Kidney (tissue), 14 donors: Measurements from ENCODE around the gene COL5A3. TPM values are rescaled to one million over a fixed set of nuclear protein-coding genes. Genes with fewer than 3 reads are reported as not detected.

Source experiments
- DNase-seq, 5 donors: peaks; one replicate each; pipeline ENCODE4 v3.0.0-alpha.2; 2013 to 2020
- FAIRE-seq: peaks from 2 replicates; lab custom pipeline; 2012; peaks lifted over from hg19 to GRCh38; lab: Jason Lieb, UNC
- H3K27ac ChIP-seq, 2 donors: one replicate each; pipeline ENCODE4 v1.7.0; 2013; ENCODE audit warnings: low read depth in 2 of 2, low read length in 2 of 2, inconsistent platforms in 1 of 2
- H3K27me3 ChIP-seq: one replicate; pipeline ENCODE4 v1.7.1; 2013; ENCODE audit warnings: low read length, inconsistent platforms; ENCODE audit not compliant: control insufficient read depth, insufficient read depth
- H3K36me3 ChIP-seq, 3 donors: one replicate each; pipeline versions ENCODE4 v1.7.0 to v1.7.1; 2013; ENCODE audit warnings: low read length in 3 of 3, control low read depth in 1 of 3, inconsistent platforms in 1 of 3; ENCODE audit not compliant: insufficient read depth in 3 of 3, control insufficient read depth in 2 of 3
- H3K4me1 ChIP-seq, 3 donors: one replicate each; pipeline versions ENCODE4 v1.7.0 to v1.7.1; 2013; ENCODE audit warnings: low read length in 3 of 3, inconsistent platforms in 1 of 3, low read depth in 1 of 3; ENCODE audit not compliant: control insufficient read depth in 2 of 3, insufficient read depth in 2 of 3
- H3K4me3 ChIP-seq, 3 donors: one replicate each; pipeline versions ENCODE4 v1.7.0 to v1.8.1; 2013; ENCODE audit warnings: low read length in 3 of 3, control low read depth in 1 of 3, inconsistent platforms in 1 of 3
- H3K9ac ChIP-seq, 3 donors: one replicate each; pipeline versions ENCODE4 v1.7.0 to v1.7.1; 2013; ENCODE audit warnings: low read length in 3 of 3, control low read depth in 1 of 3, inconsistent platforms in 1 of 3
- H3K9me3 ChIP-seq, 3 donors: one replicate each; pipeline versions ENCODE4 v1.7.0 to v1.7.1; 2013; ENCODE audit warnings: low read length in 3 of 3, control low read depth in 1 of 3, inconsistent platforms in 1 of 3; ENCODE audit not compliant: control insufficient read depth in 2 of 3, insufficient read depth in 1 of 3
- CTCF ChIP-seq: IDR thresholded peaks from 3 replicates; pipeline ENCODE4 v1.5.1; 2012; ENCODE audit warnings: mild to moderate bottlenecking, moderate library complexity, borderline replicate concordance; ENCODE audit not compliant: insufficient read depth; ENCODE audit errors: extremely low read depth
- intact Hi-C: fragments of 100-400 bp; cut with DNase I; formaldehyde crosslinking; loops from one replicate; pipeline ENCODE4 v1.11.1; 2022
- polyA plus RNA-seq: library from polyadenylated mRNA; stranded (reverse); fragments of 350-450 nt; fragmentation: Illumina TruSeq; extraction: RNeasy Lipid Tissue Mini Kit (QIAGEN cat#74804); gene quantifications from one replicate; pipeline ENCODE4 v1.2.3, GENCODE V29; 2014; ENCODE audit warnings: low read depth, low replicate concordance; ENCODE audit not compliant: insufficient read depth
- total RNA-seq: library from RNA; stranded (reverse); fragmentation: NEBNext Ultra II Directional; extraction: Animal tissue kit (Norgen Biotek cat#: 25700); gene quantifications from one replicate; pipeline ENCODE4 v1.2.1, GENCODE V29; 2021
- donor health status: control.
- donor health status: control.
- donor health status: control.
- donor health status: control.
- donor health status: control.
- donor health status: DM: yes; HTN: yes; CAD: no.
- donor health status: Normal renal cell carcinoma (clear cell type).

The COL5A3 gene
- total and polyA plus RNA-seq, 2 donors from 2014 or later, result 0.97 to 5.1 TPM

GRCh38 chr19:9916719-9917118 is 93.6 kb downstream of the COL5A3 start:
- intact Hi-C loops, result no loop called here
- FAIRE-seq (no peak), DNase-seq (no peak)
- peaks cover 11% of the 10 kb centered on the region for H3K27me3 ChIP-seq
- H3K27ac ChIP-seq, result no peak overlapping the region
- H3K4me3 ChIP-seq, result no peak overlapping the region
- H3K9me3 ChIP-seq, result no peaks in the 10 kb centered on the region
- H3K9ac ChIP-seq, result no peak overlapping the region
- peaks cover 0 to 3% (median 0%) of the 10 kb centered on the region in 3 donors for H3K4me1 ChIP-seq
- no peaks in the 10 kb centered on the region for H3K36me3 ChIP-seq
- TF ChIP-seq CTCF, result no peak

- intact Hi-C loops, result no loop called here
- Histone ChIP-seq H3K27ac (no peak overlapping the region), H3K27me3 (peaks cover 15% of the 10 kb centered on the region), H3K4me3 (peak overlapping the region in 1 of 3 donors; percentile 47), H3K9ac (peak overlapping the region in 1 of 3 donors; percentile 19), H3K4me1 (peaks cover 0 to 3% (median 0%) of the 10 kb centered on the region in 3 donors), H3K36me3 (no peaks in the 10 kb centered on the region), H3K9me3 (no peaks in the 10 kb centered on the region)
- peak; percentile 46 for TF ChIP-seq CTCF
- FAIRE-seq (no peak), DNase-seq (peak; percentile 86 to 93 (median 87))
These were observed 95.7 kb downstream of the COL5A3 start for GRCh38 chr19:9914315-9915207.

- no peak for FAIRE-seq
- peaks cover 0 to 3% (median 0%) of the 10 kb centered on the region in 3 donors for H3K4me1 ChIP-seq
- no peak overlapping the region for H3K9ac ChIP-seq
- intact Hi-C loops, result no loop called here
- peaks cover 15% of the 10 kb centered on the region for H3K27me3 ChIP-seq
- H3K36me3 ChIP-seq, result no peaks in the 10 kb centered on the region
- H3K4me3 ChIP-seq, result peak overlapping the region in 1 of 3 donors; percentile 47
- TF ChIP-seq CTCF, result no peak
- no peaks in the 10 kb centered on the region for H3K9me3 ChIP-seq
- H3K27ac ChIP-seq, result no peak overlapping the region
- peak in 2 of 5 donors; percentile 22 to 66 for DNase-seq
These were observed 96.3 kb downstream of the COL5A3 start for GRCh38 chr19:9914001-9914314.
